HEK293 (cell line): Measurements from ENCODE around the gene KRTAP13-2.
A peak's percentile ranks its signal among the peaks of the same experiment; 100 is the strongest.

Source experiments
- CTCF ChIA-PET: fragments of 350-600 bp; formaldehyde crosslinking; extraction: SDS; loops from one replicate; lab custom pipeline; 2021; ENCODE audit warnings: antibody characterized with exemption; lab: Yijun Ruan, JAX
- POLR2A ChIA-PET: fragments of 300-600 bp; formaldehyde crosslinking; extraction: SDS; loops from one replicate; lab custom pipeline; 2020; ENCODE audit warnings: antibody characterized with exemption, inconsistent platforms; lab: Yijun Ruan, JAX
- H3K27ac ChIP-seq: fragments of 200-500 bp; sonication (Bioruptor generic); 2 replicates; pipeline ENCODE4 v1.5.1; 2014; ENCODE audit warnings: low read depth, low read length, control low read depth, inconsistent platforms; ENCODE audit errors: extremely low read depth
- H3K36me3 ChIP-seq, 2 experiments: fragments of 200-500 bp in 1 of 2; sonication (Bioruptor generic) in 1 of 2; 1 replicate in 1 of 2; 2 replicates in 1 of 2; pipeline ENCODE4 v1.5.1; 2014 to 2017; ENCODE audit warnings: inconsistent platforms in 2 of 2, low read length in 2 of 2; ENCODE audit not compliant: control insufficient read depth in 2 of 2, insufficient read depth in 1 of 2
- H3K4me1 ChIP-seq: fragments of 200-500 bp; sonication (Bioruptor generic); 2 replicates; pipeline ENCODE4 v1.5.1; 2014; ENCODE audit warnings: mild to moderate bottlenecking, low read length, inconsistent platforms; ENCODE audit not compliant: control insufficient read depth, insufficient read depth
- H3K4me3 ChIP-seq: 2 replicates; pipeline ENCODE4 v1.5.1; 2011; ENCODE audit warnings: low read depth, mild to moderate bottlenecking, control low read depth, low read length, moderate library complexity
- H3K9me3 ChIP-seq: fragments of 200-500 bp; sonication (Bioruptor generic); 2 replicates; pipeline ENCODE4 v1.5.1; 2014; ENCODE audit warnings: low read depth, low read length, inconsistent platforms; ENCODE audit not compliant: control insufficient read depth, insufficient read depth
- KLF8 ChIP-seq: fragments of 450-650 bp; formaldehyde crosslinking; IDR thresholded peaks from 2 replicates; pipeline ENCODE4 v1.5.1; 2016; ENCODE audit warnings: missing biosample characterization, missing genetic modification characterization
- SCRT2 ChIP-seq: fragments of 450-650 bp; formaldehyde crosslinking; IDR thresholded peaks from 2 replicates; pipeline ENCODE4 v1.5.1; 2016; ENCODE audit warnings: missing biosample characterization, missing genetic modification characterization
- SP2 ChIP-seq: fragments of 450-650 bp; formaldehyde crosslinking; IDR thresholded peaks from 2 replicates; pipeline ENCODE4 v1.5.1; 2016; ENCODE audit warnings: missing biosample characterization, missing genetic modification characterization
- SP7 ChIP-seq: fragments of 450-650 bp; formaldehyde crosslinking; IDR thresholded peaks from 2 replicates; pipeline ENCODE4 v1.5.1; 2016; ENCODE audit warnings: missing biosample characterization, missing genetic modification characterization
- TRIM28 ChIP-seq: IDR thresholded peaks from 2 replicates; pipeline ENCODE4 v1.6.1; 2011; ENCODE audit warnings: low read length, control low read depth, borderline replicate concordance
- ZBTB17 ChIP-seq: fragments of 450-650 bp; formaldehyde crosslinking; IDR thresholded peaks from 2 replicates; pipeline ENCODE4 v1.5.1; 2016; ENCODE audit warnings: missing biosample characterization, missing genetic modification characterization
- ZNF10 ChIP-seq: fragments of 450-650 bp; formaldehyde crosslinking; IDR thresholded peaks from 2 replicates; pipeline ENCODE4 v1.5.1; 2017; ENCODE audit warnings: missing biosample characterization, missing genetic modification characterization
- ZNF184 ChIP-seq: fragments of 450-650 bp; IDR thresholded peaks from 2 replicates; pipeline ENCODE4 v1.5.1; 2018; ENCODE audit warnings: missing biosample characterization, mild to moderate bottlenecking, missing genetic modification characterization
- ZNF2 ChIP-seq: fragments of 450-650 bp; formaldehyde crosslinking; IDR thresholded peaks from 2 replicates; pipeline ENCODE4 v1.5.1; 2016; ENCODE audit warnings: missing biosample characterization, missing genetic modification characterization
- ZNF394 ChIP-seq: fragments of 450-650 bp; formaldehyde crosslinking; IDR thresholded peaks from 2 replicates; pipeline ENCODE4 v1.5.1; 2016; ENCODE audit warnings: missing biosample characterization, missing genetic modification characterization, mild to moderate bottlenecking, moderate library complexity, borderline replicate concordance
- ZNF518A ChIP-seq: fragments of 450-650 bp; formaldehyde crosslinking; conservative IDR thresholded peaks from 2 replicates; pipeline ENCODE4 v1.5.1; 2016; ENCODE audit warnings: low read depth, missing biosample characterization, missing genetic modification characterization
- ZNF529 ChIP-seq: fragments of 450-650 bp; formaldehyde crosslinking; IDR thresholded peaks from 2 replicates; pipeline ENCODE4 v1.5.1; 2017; ENCODE audit warnings: missing genetic modification characterization, missing biosample characterization; ENCODE audit not compliant: insufficient replicate concordance
- ZNF654 ChIP-seq: fragments of 450-650 bp; formaldehyde crosslinking; IDR thresholded peaks from 2 replicates; pipeline ENCODE4 v1.5.1; 2016; ENCODE audit warnings: low read depth, missing biosample characterization, missing genetic modification characterization
- ZNF660 ChIP-seq: fragments of 450-650 bp; IDR thresholded peaks from 2 replicates; pipeline ENCODE4 v1.5.1; 2018; ENCODE audit warnings: missing biosample characterization, mild to moderate bottlenecking, missing genetic modification characterization
- ZNF76 ChIP-seq: fragments of 450-650 bp; formaldehyde crosslinking; IDR thresholded peaks from 2 replicates; pipeline ENCODE4; 2016; ENCODE audit warnings: low read depth, missing biosample characterization, missing genetic modification characterization, borderline replicate concordance
- TF ChIP-seq, protein P1 (sequence below): fragments of 450-650 bp; formaldehyde crosslinking; conservative IDR thresholded peaks from 2 replicates; pipeline ENCODE4 v1.5.1; 2016; ENCODE audit warnings: low read depth, missing biosample characterization, missing genetic modification characterization
- TF ChIP-seq, protein P2 (sequence below): fragments of 450-650 bp; formaldehyde crosslinking; IDR thresholded peaks from 2 replicates; pipeline ENCODE4 v1.5.1; 2016; ENCODE audit warnings: missing biosample characterization, missing genetic modification characterization, borderline replicate concordance

KRTAP13-2 gene

GRCh38 chr21:30408782-30409494, 36.9 kb upstream of the KRTAP13-2 start:
- Histone ChIP-seq H3K9me3 (no peaks in the 10 kb centered on the region), H3K27ac (no peak overlapping the region), H3K4me1 (no peaks in the 10 kb centered on the region), H3K36me3 (no peaks in the 10 kb centered on the region), H3K4me3 (no peak overlapping the region)
- TF ChIP-seq ZNF660 (tag by site-specific recombination) (peak; percentile 56; the same call in 1 of the 2 replicates), ZNF394 (tag by site-specific recombination) (peak; percentile 65; the same call in 1 of the 2 replicates), TRIM28 (peak; percentile 80; the same call in 1 of the 2 replicates), KLF8 (0 out of 2 replicates have a peak, but pooled peaks have one; percentile 23), ZNF2 (tag by site-specific recombination) (0 out of 2 replicates have a peak, but pooled peaks have one; percentile 28), ZNF76 (tag by site-specific recombination) (peak; percentile 21; the same call in 1 of the 2 replicates), ZNF10 (tag by site-specific recombination) (no peak), SCRT2 (tag by site-specific recombination) (peak; percentile 39; the same call in 1 of the 2 replicates), SP7 (tag by site-specific recombination) (no peak), SP2 (tag by site-specific recombination) (peak; percentile 15; the same call in 1 of the 2 replicates), ZNF654 (tag by site-specific recombination) (peak; percentile 83), ZNF518A (0 out of 2 replicates have a peak, but pooled peaks have one; percentile 30), ZBTB17 (tag by site-specific recombination) (peak; percentile 52; the same call in 1 of the 2 replicates), ZNF184 (tag by site-specific recombination) (no peak), ZNF529 (tag by site-specific recombination) (no peak)
- TF ChIP-seq, protein P1, sequence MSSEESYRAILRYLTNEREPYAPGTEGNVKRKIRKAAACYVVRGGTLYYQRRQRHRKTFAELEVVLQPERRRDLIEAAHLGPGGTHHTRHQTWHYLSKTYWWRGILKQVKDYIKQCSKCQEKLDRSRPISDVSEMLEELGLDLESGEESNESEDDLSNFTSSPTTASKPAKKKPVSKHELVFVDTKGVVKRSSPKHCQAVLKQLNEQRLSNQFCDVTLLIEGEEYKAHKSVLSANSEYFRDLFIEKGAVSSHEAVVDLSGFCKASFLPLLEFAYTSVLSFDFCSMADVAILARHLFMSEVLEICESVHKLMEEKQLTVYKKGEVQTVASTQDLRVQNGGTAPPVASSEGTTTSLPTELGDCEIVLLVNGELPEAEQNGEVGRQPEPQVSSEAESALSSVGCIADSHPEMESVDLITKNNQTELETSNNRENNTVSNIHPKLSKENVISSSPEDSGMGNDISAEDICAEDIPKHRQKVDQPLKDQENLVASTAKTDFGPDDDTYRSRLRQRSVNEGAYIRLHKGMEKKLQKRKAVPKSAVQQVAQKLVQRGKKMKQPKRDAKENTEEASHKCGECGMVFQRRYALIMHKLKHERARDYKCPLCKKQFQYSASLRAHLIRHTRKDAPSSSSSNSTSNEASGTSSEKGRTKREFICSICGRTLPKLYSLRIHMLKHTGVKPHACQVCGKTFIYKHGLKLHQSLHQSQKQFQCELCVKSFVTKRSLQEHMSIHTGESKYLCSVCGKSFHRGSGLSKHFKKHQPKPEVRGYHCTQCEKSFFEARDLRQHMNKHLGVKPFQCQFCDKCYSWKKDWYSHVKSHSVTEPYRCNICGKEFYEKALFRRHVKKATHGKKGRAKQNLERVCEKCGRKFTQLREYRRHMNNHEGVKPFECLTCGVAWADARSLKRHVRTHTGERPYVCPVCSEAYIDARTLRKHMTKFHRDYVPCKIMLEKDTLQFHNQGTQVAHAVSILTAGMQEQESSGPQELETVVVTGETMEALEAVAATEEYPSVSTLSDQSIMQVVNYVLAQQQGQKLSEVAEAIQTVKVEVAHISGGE (tag by site-specific recombination): peak; percentile 36; the same call in 1 of the 2 replicates
- TF ChIP-seq, protein P2, sequence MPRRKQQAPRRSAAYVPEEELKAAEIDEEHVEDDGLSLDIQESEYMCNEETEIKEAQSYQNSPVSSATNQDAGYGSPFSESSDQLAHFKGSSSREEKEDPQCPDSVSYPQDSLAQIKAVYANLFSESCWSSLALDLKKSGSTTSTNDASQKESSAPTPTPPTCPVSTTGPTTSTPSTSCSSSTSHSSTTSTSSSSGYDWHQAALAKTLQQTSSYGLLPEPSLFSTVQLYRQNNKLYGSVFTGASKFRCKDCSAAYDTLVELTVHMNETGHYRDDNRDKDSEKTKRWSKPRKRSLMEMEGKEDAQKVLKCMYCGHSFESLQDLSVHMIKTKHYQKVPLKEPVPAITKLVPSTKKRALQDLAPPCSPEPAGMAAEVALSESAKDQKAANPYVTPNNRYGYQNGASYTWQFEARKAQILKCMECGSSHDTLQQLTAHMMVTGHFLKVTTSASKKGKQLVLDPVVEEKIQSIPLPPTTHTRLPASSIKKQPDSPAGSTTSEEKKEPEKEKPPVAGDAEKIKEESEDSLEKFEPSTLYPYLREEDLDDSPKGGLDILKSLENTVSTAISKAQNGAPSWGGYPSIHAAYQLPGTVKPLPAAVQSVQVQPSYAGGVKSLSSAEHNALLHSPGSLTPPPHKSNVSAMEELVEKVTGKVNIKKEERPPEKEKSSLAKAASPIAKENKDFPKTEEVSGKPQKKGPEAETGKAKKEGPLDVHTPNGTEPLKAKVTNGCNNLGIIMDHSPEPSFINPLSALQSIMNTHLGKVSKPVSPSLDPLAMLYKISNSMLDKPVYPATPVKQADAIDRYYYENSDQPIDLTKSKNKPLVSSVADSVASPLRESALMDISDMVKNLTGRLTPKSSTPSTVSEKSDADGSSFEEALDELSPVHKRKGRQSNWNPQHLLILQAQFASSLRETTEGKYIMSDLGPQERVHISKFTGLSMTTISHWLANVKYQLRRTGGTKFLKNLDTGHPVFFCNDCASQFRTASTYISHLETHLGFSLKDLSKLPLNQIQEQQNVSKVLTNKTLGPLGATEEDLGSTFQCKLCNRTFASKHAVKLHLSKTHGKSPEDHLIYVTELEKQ: no peak
- ChIA-PET POLR2A (no interaction called here), CTCF (interaction anchor here (0.6 to 2.0 kb wide), 36 partner anchors 9 to 981 kb away, joined by 3 to 18 read pairs (median 4); partner anchors contain the start of gene KRTAP27-1)
